COLO829 (cell line): ENCODE results near the gene SAYSD1.

Source experiments
- DNase-seq: peaks from one replicate; pipeline ENCODE4 v3.0.0; 2012; ENCODE audit warnings: low spot score

Gene SAYSD1

GRCh38 chr6:39058471-39059147, 56.4 kb downstream of the SAYSD1 start:
- no peak for DNase-seq

DNA sequence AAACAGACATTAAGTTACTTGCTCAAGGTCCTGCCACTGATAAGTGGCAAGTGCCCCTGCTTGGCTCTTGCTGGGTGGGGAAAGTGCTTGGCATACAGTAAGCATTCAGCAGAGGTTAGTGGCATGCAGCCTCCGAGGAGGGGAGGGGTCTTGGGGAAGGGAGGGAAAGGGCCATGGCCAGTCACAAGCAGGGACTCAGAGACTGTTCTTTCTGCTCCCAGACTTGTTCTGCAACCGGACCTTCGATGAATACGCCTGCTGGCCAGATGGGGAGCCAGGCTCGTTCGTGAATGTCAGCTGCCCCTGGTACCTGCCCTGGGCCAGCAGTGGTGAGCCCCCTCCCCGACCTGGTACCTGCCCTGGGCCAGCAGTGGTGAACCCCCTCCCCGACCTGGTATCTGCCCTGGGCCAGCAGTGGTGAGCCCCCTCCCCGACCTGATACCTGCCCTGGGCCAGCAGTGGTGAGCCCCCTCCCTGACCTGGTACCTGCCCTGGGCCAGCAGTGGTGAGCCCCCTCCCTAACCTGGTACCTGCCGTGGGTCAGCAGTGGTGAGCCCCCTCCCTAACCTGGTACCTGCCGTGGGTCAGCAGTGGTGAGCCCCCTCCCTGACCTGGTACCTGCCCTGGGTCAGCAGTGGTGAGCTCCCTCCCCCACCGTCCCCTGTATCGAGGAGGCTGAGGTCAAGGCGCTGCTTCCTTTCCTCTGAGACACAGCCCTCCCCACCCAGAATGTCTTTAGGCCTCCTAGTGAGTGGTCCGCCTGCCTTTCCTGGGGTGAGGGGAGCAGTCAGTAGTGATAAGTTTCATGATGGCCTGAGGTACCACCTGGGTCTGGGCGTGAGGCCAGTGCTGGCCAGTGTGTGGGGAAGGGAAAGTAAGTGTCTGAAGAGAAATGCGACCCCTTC, 57.5 kb downstream of the SAYSD1 start:
- DNase-seq = no peak

DNA sequence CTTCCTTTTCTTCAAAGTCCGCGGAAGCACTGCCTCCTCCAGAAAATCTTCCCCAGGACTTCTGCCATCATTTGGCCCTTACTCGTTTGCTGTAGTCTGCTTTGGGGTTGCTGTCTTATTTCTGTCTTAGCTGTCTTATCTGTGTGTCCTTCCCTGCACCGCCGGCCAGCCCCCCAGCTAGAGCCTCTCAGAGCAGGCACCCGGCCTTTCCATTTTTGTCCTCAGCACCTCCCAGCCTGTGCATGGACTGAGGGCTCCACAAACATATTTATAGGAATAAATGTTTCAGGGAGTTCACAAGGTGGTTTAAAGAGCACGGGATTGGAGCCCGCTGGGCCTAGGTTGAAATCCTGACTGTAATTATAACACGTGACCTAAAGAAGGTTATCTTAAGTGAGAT, 58.3 kb downstream of the SAYSD1 start:
- no peak for DNase-seq

DNA sequence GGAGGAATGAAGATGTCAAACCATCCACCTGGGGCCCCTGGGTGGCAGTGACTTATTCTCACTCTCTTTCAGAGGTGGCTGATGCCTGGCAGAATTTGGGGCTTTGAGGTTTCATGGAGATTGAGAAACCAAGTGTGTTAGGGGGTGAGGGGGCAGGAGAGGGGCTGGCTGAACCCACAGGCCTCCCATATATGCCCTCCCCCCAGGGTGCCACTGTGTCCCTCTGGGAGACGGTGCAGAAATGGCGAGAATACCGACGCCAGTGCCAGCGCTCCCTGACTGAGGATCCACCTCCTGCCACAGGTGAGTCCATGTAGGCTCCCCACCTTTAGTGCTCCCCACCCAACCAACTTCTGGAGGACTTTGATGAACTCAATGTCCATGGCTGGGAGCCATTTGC, 58.8 kb downstream of the SAYSD1 start:
- no peak for DNase-seq

GRCh38 chr6:39055661-39056060, 59.3 kb downstream of the SAYSD1 start:
- DNase-seq = no peak

DNA sequence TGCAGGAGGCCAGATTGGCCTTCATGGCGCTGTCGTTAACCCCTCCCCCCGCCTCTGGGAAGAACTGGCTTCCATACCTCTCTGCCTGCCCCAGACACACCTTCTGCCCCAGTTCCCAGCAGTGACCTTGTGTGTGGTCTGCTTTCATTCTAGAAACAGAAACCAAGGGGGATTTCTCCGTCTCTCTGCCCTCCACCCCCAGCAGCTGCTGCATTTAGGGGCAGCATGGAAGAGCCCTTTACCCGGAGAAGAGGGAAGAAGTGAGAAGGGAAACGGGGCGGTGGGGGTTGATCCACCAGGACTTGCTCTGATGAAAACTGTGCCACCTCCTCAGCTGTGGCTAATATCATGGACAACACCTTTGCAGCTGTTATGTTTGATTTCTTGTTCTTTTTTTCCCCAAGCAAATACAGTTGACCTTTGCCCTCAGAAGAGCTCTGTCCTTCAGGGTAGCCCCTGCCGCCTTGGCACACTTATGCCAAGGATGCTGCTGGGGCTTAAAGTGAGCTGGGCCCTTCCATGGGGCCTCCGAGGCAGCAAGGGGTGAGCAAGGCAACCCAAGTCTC, 60.3 kb downstream of the SAYSD1 start:
- no peak for DNase-seq
